SKM-1 (cell line): Measurements from ENCODE around the gene ARHGAP24.
A peak's percentile ranks its signal among the peaks of the same experiment; 100 is the strongest.
"Not testable (repeated sequence)": the region's sequence is repeated elsewhere in the genome, so short reads cannot be mapped to it uniquely, and the experiment has no call there.

Experiments used
- DNase-seq: peaks from one replicate; lab custom pipeline; 2025; ENCODE audit not compliant: unreplicated experiment; lab: John Stamatoyannopoulos, UW

Gene ARHGAP24

DNA sequence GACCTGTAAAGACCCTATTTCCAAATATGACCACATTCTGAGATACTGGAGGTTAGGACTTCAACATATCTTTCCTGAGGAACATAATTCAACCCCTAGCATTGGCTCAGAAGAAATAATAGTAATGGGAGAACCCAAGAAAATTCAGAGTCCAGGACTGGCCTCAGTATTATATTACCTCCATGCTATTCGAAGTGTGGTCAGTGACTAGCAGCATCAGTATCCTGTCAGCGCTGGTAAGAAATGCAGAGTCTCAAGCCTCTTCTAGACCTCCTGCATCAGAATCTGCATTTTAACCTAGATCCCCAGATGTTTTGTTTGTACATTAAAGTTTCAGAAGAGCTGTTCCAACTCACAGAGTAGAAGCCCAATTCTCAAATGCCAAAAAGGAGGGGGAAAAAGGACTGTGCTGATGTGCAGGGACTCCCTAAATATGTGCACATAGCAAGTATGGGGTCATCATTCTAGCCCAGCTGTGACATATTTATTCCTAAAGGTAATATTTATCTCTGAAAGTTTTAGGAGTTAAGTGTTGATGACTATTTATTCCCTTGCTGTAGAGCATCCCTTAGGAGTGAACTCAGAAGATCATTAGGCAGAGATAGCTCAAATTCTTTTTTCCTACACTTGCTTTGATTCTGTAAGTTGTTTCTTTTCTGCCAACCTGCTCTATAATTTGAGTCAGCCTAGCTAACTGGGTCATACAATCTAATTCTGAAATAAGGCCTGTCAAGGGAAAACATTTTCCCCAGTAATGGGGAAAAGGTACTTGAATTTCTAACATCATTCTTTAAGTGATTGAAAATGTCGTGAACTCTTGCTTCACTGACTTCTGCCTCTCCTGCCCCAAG is 361.9 kb downstream of the ARHGAP24 start:
- no peak for DNase-seq

DNA sequence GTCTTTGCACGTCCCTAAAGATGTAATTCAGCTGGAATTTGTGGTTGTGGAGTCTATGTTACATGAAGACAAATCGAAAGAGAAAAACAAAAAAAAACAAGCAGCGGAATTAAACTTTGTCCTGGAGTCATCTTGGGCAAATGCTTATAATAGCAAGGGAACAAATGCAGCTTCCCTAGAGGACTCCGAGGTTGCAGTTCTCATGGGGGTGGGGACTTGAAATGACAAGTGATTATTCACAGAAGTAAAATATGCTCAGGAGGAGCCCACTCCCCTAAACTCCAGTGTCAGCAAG is 362.4 kb downstream of the ARHGAP24 start:
- DNase-seq: no peak

DNA sequence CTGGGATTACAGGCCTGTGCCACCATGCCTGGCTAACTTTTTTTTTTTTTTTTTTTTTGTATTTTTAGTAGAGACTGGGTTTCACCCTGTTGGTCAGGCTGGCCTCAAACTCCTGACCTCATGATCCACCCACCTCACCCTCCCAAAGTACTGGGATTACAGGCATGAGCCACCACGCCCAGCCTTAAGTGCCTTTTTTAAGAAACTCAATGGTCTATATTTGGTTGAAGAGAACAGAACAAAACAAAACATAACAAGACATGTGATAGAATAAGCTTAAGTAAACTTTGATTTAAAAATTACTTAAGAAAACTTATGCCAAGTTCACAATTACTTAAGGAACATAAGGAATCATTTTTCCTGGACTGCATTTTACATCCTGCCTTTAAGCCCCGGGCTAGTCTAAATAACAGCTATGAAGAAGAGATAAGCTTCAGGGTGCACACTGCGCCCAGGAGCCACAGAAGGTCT is 365.1 kb downstream of the ARHGAP24 start:
- DNase-seq: not testable (repeated sequence)

DNA sequence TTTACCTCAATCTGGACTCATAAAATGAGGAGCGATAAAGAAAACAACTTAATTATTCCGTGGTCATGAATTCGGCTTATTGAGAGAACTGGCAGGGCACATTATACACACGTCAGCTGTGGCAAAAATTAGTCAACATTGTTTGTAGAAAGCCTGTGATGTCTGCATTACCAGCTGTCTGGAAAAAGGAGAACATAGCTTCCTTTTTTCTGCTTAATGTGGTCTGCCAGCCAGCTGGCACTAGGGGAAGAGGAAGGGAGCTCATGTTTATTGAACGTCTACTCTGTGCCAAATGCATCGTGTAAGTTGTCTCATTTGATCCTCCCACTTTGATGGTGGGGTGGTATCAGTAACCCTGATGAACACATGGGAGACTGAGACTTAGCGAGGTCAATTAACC is 367.6 kb downstream of the ARHGAP24 start:
- peak; percentile 82 for DNase-seq

DNA sequence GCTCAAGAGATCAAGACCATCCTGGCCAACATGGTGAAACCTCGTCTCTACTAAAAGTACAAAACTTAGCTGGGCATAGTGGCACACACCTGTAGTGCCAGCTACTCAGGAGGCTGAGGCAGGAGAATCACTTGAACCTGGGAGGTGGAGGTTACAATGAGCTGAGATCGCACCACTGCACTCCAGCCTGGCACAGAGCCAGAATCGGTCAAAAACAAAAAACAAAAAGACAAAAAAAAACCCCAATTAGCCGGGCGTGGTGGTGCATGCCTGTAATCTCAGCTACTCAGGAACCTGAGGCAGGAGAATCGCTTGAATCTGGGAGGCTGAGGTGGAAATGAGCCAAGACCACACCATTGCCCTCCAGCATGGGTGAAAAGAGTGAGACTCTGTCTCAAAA is 378.8 kb downstream of the ARHGAP24 start:
- DNase-seq: not testable (repeated sequence)

DNA sequence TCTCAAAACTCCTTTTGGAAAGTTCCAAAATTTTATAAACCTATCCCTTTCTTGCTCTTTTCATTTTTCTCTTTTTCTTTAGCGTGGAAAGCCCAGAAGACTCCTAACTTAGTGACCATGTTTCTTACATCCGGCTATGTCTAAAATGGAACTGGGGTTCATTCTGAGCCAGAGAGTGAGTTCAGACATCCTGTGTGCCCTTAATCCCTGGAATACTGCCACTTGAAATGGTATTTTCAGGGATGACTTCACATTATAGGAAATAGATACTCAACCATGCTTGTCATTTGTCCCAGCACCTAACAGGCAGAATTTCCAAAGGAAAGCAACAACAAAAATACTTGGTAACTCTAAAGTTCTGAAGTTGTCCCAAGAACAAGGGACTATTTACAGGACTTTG is 379.6 kb downstream of the ARHGAP24 start:
- no peak for DNase-seq

DNA sequence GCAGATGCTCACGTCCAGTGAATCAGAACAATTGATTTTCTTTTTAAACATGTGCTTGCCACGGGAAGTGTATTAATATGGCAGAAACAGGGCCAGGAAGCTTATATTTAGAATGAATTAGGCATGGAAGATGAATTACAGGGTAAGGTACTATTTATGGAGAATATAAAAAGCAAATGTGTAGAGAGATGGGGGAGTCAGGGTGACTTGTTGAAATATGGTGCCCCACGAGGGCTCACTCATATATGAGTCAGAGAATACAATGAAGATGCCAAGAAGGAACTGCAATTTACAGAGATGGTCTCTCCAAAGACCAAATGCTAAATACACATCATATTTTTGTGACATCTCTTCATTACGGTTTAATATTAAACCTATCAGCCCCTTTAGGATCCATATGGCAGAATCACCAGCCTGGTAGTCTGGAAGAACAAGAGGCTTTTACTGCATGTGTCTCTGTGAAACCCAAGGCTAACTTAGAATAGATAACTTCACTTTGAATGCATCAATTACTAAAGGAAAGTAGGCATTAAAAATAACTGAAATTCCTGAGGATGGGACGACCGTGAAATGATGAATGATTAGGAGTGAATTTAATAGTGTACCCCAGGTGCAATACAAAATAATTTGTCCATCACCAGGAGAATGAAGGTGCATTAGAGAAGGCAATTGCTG is 385.3 kb downstream of the ARHGAP24 start:
- no peak for DNase-seq

DNA sequence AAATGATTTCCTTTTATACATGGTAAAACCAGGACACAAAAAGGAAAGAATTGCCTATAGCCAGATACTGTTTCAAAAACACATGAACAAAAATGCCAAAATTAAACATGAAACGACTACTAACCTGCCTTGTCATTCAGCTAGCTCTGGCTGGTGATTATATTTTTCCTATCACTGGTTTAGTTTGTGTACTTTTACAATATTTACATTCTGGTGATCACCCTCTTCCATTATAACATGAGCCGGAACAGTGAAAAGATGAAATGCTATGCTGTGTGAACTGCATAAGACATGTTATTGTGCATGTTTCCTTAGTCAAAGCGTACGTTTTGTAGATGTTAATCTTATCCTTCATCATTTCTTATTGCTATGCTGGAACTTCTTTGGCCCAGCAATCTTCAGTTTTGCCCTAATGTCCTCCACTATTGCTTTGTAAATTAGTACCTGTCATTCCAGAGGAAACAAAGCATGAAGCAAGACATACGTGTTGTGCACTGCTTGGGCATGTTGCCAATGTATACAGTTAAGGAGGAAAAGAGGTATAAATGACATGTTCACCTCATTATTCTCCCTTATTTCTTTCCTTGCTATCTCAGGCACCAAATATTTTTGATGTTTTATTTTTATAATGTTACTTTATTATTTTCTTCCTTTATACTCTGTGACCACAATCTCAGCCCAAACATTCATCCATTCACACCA is 386.3 kb downstream of the ARHGAP24 start:
- no peak for DNase-seq

DNA sequence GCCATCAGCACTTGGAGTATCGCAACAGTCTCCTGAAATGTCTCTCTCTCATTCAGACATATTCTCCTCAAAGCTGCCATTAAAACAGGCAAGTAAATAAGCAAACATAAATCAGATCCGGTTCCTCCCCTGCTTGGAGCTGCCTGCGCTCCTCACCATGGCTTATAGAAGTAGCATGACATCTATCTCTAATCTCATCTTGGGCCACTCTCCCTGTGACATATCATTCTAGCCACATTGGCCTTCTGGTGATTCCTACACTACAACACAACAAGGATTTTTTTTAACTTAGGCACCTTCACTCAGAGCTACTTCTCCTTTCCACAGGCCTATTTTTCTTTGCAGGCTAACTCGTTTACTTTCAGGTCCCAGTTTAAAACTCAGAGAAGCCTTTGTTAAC is 387.9 kb downstream of the ARHGAP24 start:
- no peak for DNase-seq

DNA sequence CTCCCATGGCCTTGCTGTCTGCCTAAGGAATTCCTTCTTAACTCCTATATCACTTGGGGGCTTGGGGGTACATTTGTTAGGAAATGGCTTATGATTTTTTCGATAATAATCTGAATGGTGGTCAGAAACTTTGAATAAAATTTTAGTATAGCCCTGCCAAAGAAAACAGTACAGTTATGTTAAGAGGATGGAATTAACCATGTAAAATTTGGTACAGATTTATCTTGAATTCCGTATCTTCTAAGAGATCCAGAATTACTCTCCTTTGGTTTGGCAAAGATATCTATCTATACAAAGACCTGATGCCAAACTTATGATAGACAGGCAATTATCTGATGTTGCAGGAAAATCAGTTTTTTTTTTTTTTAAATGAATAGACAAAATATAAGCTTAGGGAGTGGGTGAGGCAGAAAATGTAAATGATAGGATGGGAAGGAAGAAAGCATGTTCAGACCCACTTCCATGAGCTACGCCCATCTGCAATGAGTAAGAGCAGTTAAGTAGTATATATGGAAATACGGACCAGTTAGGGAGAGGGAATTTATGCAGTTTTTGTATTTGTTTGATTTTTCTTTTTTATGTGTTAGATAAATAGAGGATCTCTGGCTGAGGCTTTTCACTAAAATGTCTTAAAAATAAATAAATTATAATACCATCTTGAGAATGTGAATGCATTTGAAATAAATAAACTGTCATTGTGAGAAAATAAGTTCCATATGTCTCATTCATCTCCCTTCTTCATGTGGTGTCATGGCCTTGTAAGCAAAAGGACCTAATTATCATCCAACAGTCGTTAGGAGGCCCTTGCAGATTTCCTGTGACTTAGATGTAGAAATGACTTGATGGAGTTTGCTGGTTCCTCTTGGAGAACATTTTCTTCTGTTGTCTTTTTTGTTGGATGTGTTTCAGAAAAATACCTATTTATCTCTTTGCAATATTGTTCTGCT is 389.6 kb downstream of the ARHGAP24 start:
- DNase-seq: no peak

DNA sequence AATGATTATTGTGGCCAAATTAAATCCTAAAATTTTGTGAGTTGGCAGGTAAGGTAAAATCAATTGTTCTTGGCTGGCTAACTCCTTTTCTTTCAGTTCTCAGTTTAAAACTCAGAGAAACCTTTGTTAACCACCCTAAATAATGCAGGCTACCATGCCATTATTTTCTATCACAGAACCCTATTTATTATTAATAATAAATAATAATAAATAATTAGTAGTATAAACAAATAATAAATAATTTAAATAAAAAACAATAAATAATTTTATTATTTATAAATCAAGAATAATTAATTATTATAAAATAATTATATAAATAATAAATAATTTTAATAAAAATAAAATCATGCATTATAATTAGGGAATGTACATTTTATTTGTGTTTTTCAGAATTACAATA is 390.3 kb downstream of the ARHGAP24 start:
- no peak for DNase-seq

DNA sequence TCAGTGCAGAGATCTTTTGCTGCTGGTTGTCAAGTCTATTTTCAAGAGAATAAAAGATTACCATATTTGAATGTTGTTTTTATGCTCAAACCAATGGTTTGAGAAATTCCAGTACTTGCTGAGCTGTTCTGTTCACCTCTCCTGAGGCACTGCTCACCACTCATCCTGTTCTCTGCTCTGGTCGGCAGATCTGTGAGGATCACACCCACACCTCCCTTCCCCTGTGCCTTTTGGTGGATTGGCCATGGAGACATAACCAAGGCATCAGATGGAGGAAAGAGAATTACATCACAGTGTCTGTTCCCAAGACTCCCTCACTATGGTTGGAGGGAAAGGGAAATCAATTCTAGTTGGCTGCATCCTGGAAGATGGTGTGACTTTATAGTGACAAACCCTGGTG is 391.6 kb downstream of the ARHGAP24 start:
- no peak for DNase-seq

DNA sequence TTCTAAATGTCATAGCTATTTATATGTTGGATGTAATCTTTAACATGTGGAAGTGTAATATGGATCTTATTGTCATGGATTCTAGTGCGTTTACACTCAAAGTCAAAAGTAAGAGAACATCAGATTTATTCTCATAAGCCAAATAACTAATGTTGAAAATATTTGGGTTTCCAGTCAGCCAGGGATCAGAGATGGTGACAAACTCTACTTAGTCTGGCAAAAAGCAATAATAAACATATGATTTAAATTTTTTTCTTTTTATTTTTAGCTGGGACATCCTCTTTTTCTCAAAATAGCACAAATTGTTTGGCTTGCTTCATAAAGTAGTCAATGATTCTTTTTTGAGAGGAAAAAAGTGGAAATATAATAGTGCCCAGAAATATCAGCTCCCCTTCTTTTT is 392.3 kb downstream of the ARHGAP24 start:
- DNase-seq: no peak

DNA sequence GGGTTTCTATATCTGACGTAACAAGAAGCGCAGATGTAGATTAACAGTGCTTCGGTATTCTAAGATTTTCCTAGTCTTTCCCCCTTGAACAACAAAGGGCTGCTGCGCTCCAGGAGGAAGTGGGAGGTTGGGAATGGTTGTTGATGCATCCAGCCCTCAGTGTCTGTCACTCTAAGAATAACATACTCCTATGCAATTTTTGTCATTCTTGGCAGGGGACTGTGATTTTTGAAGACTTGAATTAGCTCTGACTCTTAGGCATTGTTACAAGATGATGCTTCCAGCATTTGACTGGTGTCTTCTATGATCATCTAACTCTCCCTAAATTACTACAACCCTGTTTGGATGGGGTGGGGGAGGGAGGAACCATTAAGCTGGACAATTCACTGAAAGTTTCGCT is 394.2 kb downstream of the ARHGAP24 start:
- DNase-seq: no peak

DNA sequence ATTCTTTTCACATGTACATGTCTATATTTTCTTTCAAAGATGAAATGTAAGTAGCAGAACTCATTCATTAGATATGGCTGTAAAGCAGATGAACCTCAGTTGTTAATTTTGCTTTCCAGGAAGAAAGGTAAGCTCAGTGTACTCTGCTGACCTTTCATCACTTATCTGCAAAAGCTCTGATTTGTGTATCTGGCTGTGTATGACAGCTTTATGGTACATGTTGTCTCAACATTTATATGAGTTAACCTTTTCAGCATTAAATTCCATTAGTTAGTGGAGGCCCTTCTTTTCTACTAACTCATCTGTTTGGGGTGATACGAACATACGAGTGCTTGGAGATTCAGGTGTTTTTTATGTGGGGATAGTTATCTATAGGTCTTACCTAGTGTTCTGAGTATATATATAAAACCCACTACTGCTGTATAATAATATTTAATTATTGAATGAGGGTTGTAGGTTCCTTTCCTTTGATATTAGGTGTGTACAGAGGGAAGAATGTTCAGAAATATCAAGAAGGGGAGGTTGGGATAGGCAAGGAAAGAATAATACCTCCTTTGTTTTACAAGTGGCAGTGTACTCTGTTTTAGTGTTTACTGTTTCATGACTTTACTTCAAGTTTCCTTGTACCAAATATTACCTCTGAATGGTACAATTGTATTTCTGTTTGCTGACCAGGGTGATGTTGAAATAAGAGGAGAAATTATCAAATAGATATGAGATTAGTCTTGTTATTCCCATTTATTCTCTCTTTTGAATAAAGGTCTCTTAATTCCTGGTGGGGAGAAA is 395.5 kb downstream of the ARHGAP24 start:
- DNase-seq: no peak

DNA sequence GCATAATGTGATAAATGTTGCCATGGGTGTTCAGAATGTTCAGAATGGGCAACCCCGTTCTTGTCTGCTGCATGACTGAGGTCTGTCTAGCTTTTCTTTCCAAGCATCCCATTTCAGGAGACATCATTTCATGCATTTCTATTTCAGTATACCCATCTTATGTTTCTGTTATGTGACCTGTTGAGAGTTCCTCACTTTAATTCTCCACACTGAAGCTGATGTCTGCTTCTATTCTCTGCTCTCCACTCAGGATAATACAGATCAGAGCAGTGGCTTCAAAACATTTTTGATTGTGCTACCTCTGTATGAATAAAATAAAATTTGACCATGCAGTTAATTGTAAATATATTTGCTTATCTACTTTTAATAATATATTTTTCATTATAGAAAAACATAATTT is 398.6 kb downstream of the ARHGAP24 start:
- DNase-seq: no peak

DNA sequence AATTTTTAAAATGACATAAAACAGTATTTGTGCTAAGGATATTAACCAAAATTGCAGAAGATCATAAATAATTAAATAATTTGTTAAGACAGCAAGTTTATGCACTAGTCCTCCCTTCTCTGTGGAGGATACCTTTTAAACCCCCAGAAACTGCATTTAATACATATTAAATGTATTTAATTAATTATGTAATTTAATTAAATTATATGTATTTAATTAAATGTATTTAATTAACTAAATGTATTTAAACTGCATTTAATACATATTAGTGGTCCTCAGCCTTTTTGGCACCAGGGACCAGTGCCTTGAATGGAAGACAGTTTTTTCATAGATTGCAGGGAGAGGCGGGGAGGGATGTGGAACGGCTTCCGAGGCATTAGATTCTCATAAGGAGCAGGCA is 404.6 kb downstream of the ARHGAP24 start:
- no peak for DNase-seq

DNA sequence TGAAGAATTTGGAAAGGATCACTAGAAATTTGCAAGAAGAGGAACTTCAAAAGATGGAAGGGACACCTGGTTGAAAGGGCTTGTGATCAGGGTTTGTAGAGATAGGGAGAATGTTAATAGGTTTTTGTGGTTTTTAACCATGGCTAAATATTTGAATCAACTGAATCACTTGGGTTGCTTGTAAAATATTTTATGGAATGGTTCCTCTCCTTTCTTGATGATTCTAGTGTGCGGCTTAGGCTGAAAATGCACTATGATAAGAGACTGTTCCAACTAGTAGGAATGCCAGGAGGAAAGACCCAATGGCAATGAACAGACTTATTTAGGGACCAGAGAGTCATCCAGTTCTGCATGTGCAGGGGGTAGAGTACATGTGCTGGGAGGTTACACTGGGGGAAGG is 408.2 kb downstream of the ARHGAP24 start:
- no peak for DNase-seq

DNA sequence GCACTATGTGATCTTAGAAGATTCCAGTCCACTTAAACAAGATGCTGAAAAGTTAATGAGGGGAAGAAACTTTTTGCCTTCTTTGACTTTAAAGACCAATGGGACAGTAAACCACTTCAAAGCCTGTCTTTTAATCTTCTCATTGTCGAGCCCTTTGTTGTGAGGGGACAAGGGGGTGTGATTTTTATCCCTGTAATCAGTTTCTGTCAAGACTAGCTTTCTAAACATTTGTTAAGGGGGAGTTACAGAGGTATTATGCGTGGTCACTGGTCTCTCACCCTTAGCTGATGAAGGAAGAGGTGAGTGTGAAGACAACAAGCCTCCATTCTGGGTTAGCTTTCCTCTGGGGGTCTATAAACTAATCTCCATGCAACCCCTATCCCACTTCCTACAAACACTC is 409.3 kb downstream of the ARHGAP24 start:
- no peak for DNase-seq

DNA sequence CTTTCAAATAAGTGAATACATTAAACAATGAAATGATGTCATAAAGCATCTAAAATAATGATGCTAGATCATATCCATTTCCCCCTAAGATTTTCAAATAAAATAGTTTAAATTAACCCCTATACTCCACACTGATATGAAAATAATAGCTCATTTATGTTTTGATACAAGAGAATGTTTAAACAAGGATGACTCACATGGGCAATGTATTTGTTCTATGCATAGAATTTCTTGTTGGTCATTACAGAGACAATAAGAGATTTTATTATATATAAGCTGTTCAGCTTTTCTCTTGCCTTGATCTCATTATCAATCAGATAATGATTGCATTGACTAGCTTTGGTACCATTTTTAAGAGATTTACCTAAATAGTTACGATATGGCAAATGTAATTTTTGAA is 411.7 kb downstream of the ARHGAP24 start:
- DNase-seq: no peak
